NT2/D1 (cell line): ENCODE measurements around the gene UNK.

Experiments used
- DNase-seq: peaks from one replicate; pipeline ENCODE4 v3.0.0-alpha.2; 2011; ENCODE audit warnings: low read depth, low spot score
- H3K27me3 ChIP-seq: 2 replicates; pipeline ENCODE4 v1.6.0; 2011; ENCODE audit warnings: mild to moderate bottlenecking; ENCODE audit not compliant: insufficient read length, insufficient read depth
- H3K36me3 ChIP-seq: 2 replicates; pipeline ENCODE4 v1.6.1; 2011; ENCODE audit warnings: mild to moderate bottlenecking, low read length, mixed read lengths; ENCODE audit not compliant: insufficient read depth, insufficient read length
- H3K4me1 ChIP-seq: 2 replicates; pipeline ENCODE4 v1.5.1; 2011; ENCODE audit not compliant: insufficient read depth, insufficient read length
- H3K4me3 ChIP-seq: 2 replicates; pipeline ENCODE4 v1.5.1; 2011; ENCODE audit warnings: low read depth; ENCODE audit not compliant: insufficient read length
- H3K9ac ChIP-seq: 2 replicates; pipeline ENCODE4 v1.6.0; 2011; ENCODE audit warnings: low read depth; ENCODE audit not compliant: insufficient read length
- H3K9me3 ChIP-seq: 2 replicates; pipeline ENCODE4 v1.5.1; 2011; ENCODE audit warnings: mild to moderate bottlenecking, low read length; ENCODE audit not compliant: insufficient read depth
- SUZ12 ChIP-seq: IDR thresholded peaks from 2 replicates; pipeline ENCODE4 v1.6.1; 2011; ENCODE audit not compliant: insufficient read length, insufficient read depth; ENCODE audit errors: extremely low read depth
- YY1 ChIP-seq: IDR thresholded peaks from 2 replicates; pipeline ENCODE4 v1.6.1; 2011; ENCODE audit not compliant: insufficient read length, insufficient read depth
- ZNF274 ChIP-seq: IDR thresholded peaks from 2 replicates; pipeline ENCODE4 v1.6.1; 2011; ENCODE audit warnings: mild to moderate bottlenecking, low read depth, low read length

The UNK gene

DNA sequence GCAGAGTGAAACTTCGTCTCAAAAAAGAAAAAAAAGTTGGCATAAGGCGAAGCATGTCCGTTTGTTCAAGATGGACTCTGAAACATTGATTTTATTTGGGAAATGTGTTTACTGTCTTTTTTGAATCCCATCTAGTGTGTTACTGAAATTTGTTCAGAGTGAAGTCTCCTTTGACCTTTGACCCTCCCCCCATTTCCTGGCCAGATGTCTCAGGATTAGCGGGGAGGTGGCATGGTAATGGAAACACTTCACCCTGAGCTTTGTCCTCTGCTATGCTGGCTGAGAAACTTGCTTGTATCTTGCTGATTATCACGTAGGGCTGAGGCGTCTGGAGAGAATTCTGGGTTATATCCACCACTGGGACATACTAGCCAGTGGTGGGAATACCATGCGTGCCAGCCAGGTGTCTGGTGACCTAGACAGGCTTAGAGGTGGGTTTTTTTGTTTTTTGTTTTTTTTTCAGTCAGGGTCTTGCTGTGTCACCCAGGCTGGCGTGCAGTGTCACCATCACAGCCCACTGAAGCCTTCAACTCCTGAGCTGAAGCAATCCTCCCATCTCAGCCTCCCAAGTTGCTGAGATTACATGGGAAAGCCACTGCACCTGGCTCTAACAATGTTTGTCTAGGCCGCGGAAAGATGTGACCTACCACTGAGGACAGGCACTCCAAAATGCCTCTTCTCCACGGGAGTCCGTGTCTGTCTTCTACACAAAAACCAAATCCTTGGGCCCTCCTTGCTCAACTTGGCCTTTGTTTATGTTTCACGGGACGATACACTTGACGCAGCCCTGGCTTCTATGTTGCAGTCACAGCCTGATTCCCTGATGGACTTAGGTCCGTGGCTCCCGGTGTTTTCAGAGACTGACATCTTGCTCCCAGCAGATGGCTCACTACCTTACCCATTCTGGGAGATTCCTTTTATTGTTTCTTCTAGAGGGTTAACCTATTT lies 13.0 kb upstream of the UNK start:
- Histone ChIP-seq H3K9me3 (no peaks in the 10 kb centered on the region), H3K36me3 (peaks cover 14% of the 10 kb centered on the region), H3K4me3 (no peak overlapping the region), H3K27me3 (no peaks in the 10 kb centered on the region), H3K9ac (peak overlapping the region; percentile 18), H3K4me1 (peaks cover 8% of the 10 kb centered on the region)
- DNase-seq, result no peak
- TF ChIP-seq YY1 (no peak), SUZ12 (no peak), ZNF274 (no peak)

DNA sequence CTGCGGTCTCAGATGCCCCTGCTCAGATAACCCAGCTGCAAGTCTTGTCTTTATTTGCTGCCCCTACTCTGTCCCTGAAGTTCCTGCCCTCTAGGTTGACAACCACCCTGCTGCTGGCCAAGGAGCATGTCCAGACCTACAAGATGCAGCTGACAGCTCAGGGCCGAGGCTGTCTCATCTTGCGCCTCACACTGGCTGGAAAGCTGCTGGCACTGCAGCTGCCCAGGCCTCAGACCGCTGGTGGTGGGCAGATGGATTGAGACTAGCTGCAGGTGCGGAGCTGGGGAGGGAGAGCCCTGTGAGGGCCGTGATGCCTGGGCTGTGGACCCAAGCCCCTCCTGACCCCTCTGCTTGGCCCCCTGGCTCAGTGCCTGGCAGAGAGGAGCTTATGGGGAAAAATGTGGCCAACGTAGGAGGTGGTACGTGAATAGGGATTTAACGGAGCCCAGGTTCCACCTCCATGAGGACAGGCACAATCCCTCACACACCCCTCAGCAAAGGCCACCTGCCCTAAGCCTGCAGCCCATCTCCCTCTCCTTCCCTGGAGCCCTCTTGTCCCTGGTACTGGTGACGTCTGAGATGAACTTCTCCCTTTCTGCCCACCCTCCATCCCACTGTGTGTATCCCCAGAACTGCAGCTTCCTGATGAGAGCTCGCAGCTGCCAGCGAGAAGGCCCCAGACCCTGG lies 11.3 kb upstream of the UNK start:
- Histone ChIP-seq H3K4me3 (no peak overlapping the region), H3K27me3 (no peaks in the 10 kb centered on the region), H3K36me3 (peaks cover 30% of the 10 kb centered on the region), H3K4me1 (peaks cover 8% of the 10 kb centered on the region), H3K9me3 (no peaks in the 10 kb centered on the region), H3K9ac (no peak overlapping the region)
- DNase-seq, result no peak
- TF ChIP-seq SUZ12 (no peak), YY1 (no peak), ZNF274 (no peak)

- peaks cover 8% of the 10 kb centered on the region for H3K4me1 ChIP-seq
- TF ChIP-seq SUZ12 (no peak), ZNF274 (no peak), YY1 (no peak)
- H3K36me3 ChIP-seq, result peaks cover 36% of the 10 kb centered on the region
- no peaks in the 10 kb centered on the region for H3K9me3 ChIP-seq
- no peak overlapping the region for H3K9ac ChIP-seq
- no peak overlapping the region for H3K4me3 ChIP-seq
- no peak for DNase-seq
- no peaks in the 10 kb centered on the region for H3K27me3 ChIP-seq
Observed at GRCh38 chr17:75773808-75774470, 10.7 kb upstream of the UNK start.

GRCh38 chr17:75774471-75774990 lies 10.1 kb upstream of the UNK start:
- Histone ChIP-seq H3K4me1 (peaks cover 8% of the 10 kb centered on the region), H3K36me3 (peaks cover 39% of the 10 kb centered on the region), H3K4me3 (no peak overlapping the region), H3K9me3 (no peaks in the 10 kb centered on the region), H3K27me3 (no peaks in the 10 kb centered on the region), H3K9ac (no peak overlapping the region)
- DNase-seq, result no peak
- TF ChIP-seq YY1 (no peak), ZNF274 (no peak), SUZ12 (no peak)

DNA sequence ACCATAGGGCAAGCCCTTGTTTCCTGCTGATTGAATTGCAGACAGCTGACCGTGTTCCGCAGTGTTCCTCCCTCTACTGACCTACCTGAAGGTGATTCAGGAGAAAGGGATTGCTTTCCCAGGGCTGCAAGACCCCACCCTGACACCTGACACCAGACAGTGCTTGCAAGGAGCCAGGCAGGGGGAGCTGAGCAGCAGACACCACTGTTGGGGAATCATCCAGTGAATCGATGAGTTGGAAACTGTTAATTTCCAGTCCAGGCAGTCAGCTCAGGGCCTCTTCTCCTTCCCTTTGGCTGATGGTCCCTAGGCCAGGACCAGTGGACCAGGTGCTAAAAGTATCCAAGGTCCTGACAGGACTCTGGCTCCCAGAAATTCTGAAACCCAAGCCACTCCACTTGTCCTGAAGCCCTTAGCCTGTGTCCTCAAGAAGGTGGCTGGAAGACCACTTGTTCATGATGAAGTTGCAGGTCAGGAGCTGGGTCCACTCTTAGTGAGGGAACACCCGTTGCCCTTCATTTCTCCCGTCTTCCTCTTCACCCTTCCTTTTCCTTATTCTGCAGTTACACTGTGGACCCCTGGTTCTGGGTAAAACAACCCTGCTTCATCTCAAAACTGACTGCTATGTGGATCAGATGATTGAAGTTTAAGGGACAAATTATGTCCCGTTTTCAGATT lies 9.5 kb upstream of the UNK start:
- Histone ChIP-seq H3K4me3 (no peak overlapping the region), H3K36me3 (peaks cover 39% of the 10 kb centered on the region), H3K4me1 (peaks cover 8% of the 10 kb centered on the region), H3K9me3 (no peaks in the 10 kb centered on the region), H3K9ac (no peak overlapping the region), H3K27me3 (no peaks in the 10 kb centered on the region)
- DNase-seq, result no peak
- TF ChIP-seq SUZ12 (no peak), YY1 (no peak), ZNF274 (no peak)

DNA sequence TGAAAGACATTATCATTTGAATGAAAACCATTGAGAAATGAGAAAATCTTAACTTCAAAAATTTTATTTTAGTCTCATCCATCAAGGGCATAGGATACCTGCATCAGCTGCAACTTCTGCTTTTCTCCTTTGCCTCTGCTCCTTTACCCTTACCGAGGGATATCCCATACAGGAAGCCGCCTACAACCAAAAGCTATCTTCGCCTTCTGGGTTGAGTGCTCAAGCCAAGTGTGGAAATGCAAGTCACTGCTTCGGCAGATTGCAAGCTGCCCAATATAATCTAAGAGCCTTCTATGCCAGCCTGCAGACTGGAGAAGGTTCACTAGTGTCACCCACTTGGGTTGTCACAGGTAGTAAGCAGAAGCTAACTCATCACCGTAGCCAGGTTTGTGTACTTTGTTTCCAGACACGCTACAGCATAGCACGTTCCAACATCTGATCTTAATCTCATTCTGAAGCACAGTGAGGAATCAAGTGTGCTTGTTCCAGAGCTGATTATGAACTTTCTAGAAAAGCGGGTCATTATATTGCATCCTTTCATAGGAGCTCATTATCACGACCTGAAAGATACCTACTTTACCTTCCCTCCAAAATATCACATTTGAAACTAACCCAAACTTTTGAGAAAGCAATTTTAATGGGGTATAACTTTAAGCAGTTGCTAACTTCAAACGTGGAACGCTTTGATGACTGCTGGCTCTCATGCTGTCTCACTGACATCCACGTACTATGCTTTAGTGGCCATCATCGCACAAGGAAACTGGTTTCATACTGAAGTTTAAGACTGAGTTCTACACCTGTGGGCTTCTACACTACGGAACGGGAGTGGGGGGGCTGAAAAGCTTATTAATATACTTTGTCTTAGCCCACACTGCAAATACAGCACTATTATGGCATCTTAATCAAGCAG lies 8.0 kb upstream of the UNK start:
- H3K4me3 ChIP-seq, result no peak overlapping the region
- H3K27me3 ChIP-seq, result no peaks in the 10 kb centered on the region
- H3K9ac ChIP-seq, result no peak overlapping the region
- TF ChIP-seq SUZ12 (no peak), ZNF274 (no peak), YY1 (no peak)
- peaks cover 8% of the 10 kb centered on the region for H3K4me1 ChIP-seq
- no peaks in the 10 kb centered on the region for H3K9me3 ChIP-seq
- no peak for DNase-seq
- peaks cover 39% of the 10 kb centered on the region for H3K36me3 ChIP-seq
